Stimulated activated memory B cell treated with anti-CD40 and anti-IgM and Interleukin-4, amounts not matched to agents 10 μg/mL and 1 μg/mL and 100 μg/mL, for 72 hours (primary cell): ENCODE results near the gene DPP10.
"Not testable (repeated sequence)": the region's sequence is repeated elsewhere in the genome, so short reads cannot be mapped to it uniquely, and the experiment has no call there.

Experiments
- ATAC-seq: fragments of 150-1000 bp; cut with Tn5 transposase; 2 replicates; pipeline ENCODE4 v1.10.0; 2021
- H3K27ac Mint-ChIP-seq: one replicate; pipeline ENCODE4 v1.8.0; 2022; ENCODE audit warnings: mild to moderate bottlenecking, mixed read lengths
- H3K27me3 Mint-ChIP-seq: one replicate; pipeline ENCODE4 v1.8.0; 2022; ENCODE audit warnings: mixed read lengths
- H3K36me3 Mint-ChIP-seq: one replicate; pipeline ENCODE4 v1.8.0; 2022; ENCODE audit warnings: mixed read lengths
- H3K4me1 Mint-ChIP-seq: one replicate; pipeline ENCODE4 v1.8.0; 2022; ENCODE audit warnings: mixed read lengths
- H3K4me3 Mint-ChIP-seq: one replicate; pipeline ENCODE4 v1.8.0; 2022; ENCODE audit warnings: mild to moderate bottlenecking, moderate library complexity, mixed read lengths
- H3K9me3 Mint-ChIP-seq: one replicate; pipeline ENCODE4 v1.8.0; 2022; ENCODE audit warnings: mixed read lengths

The DPP10 gene

DNA sequence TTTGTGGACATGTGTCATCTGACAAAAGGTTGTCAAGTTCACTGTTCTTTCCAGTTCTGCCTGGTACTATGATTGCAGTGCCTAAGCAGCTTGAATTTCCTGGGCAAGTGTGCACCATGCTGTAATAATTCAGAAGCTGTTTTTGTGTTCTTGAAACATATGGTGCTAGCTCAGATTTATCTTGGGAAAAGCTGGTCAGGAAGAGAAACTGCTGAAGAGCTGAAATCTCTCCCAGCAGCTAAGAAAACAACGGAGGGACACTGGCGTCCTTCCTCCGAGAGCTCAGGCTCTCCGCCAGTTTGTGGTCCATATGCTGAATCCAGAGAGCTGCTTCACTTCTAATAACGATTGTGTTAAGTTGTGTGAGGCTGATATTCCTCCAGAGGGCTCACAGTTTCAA, 642.0 kb downstream of the DPP10 start:
- Mint-ChIP-seq H3K4me1 (no peaks in the 10 kb centered on the region), H3K4me3 (no peak overlapping the region), H3K9me3 (peaks cover 6% of the 10 kb centered on the region), H3K27me3 (no peaks in the 10 kb centered on the region), H3K36me3 (no peaks in the 10 kb centered on the region), H3K27ac (no peak overlapping the region)
- no peak for ATAC-seq

GRCh38 chr2:115086051-115086620, 643.7 kb downstream of the DPP10 start:
- not testable (repeated sequence) for H3K36me3 Mint-ChIP-seq, H3K27ac Mint-ChIP-seq, H3K4me3 Mint-ChIP-seq, ATAC-seq, H3K27me3 Mint-ChIP-seq, H3K9me3 Mint-ChIP-seq, H3K4me1 Mint-ChIP-seq

GRCh38 chr2:115094441-115094840, 652.0 kb downstream of the DPP10 start:
- no peaks in the 10 kb centered on the region for H3K27me3 Mint-ChIP-seq
- no peak overlapping the region for H3K4me3 Mint-ChIP-seq

DNA sequence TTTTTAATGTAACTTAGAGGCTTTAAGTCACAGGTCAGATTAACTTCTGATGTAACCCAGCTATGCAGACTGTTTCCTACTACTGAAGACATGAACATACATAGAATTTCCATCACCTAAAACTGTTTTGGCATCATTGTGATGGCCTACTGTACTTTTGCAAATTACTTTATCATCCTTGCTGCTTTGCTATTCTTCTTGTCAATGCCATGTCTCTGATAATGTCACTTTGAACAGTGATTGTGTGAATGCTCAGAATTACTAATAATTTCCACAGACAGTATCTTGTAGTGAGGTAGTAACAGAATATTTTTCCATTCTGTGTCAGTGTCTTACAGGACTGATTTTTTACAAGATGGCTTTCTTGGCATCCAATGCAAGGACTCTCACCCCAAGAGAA, 663.5 kb downstream of the DPP10 start:
- no peak for ATAC-seq
- Mint-ChIP-seq H3K9me3 (peaks cover 3% of the 10 kb centered on the region), H3K4me3 (no peak overlapping the region), H3K27me3 (no peaks in the 10 kb centered on the region), H3K36me3 (no peaks in the 10 kb centered on the region), H3K27ac (no peak overlapping the region), H3K4me1 (no peaks in the 10 kb centered on the region)

More at GRCh38 chr2:115094441-115094840, 652.0 kb downstream of the DPP10 start:
- Mint-ChIP-seq H3K36me3 (no peaks in the 10 kb centered on the region), H3K9me3 (peaks cover 6% of the 10 kb centered on the region), H3K4me1 (no peaks in the 10 kb centered on the region), H3K27ac (no peak overlapping the region)
- no peak for ATAC-seq

- Mint-ChIP-seq H3K9me3 (peaks cover 6% of the 10 kb centered on the region), H3K4me1 (no peaks in the 10 kb centered on the region), H3K4me3 (no peak overlapping the region), H3K27ac (no peak overlapping the region), H3K27me3 (no peaks in the 10 kb centered on the region), H3K36me3 (no peaks in the 10 kb centered on the region)
- no peak for ATAC-seq
Observed at GRCh38 chr2:115115135-115115534, 672.7 kb downstream of the DPP10 start.

DNA sequence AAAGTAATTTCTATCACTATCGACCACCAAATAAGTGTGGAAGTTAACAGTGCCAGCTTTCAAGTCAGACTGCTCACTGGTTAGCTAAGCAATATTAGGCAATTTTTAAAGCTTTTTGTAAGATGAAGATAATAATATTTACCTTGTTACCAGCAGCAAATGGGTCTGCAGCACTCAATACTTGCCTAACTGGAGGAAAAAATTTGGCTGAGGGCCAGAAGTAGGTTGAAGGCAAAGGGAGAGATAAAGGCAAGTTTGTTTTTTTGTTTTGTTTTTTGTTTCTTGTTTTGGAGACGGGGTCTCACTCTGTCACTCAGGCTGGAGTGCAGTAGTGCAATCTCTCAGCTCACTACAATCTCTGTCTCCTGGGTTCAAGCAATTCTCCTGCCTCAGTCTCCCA, 675.9 kb downstream of the DPP10 start:
- no peaks in the 10 kb centered on the region for H3K27me3 Mint-ChIP-seq
- H3K4me3 Mint-ChIP-seq, result no peak overlapping the region
- no peak overlapping the region for H3K27ac Mint-ChIP-seq
- no peaks in the 10 kb centered on the region for H3K4me1 Mint-ChIP-seq
- no peak for ATAC-seq
- peaks cover 6% of the 10 kb centered on the region for H3K9me3 Mint-ChIP-seq
- no peaks in the 10 kb centered on the region for H3K36me3 Mint-ChIP-seq

- Mint-ChIP-seq H3K4me1 (no peaks in the 10 kb centered on the region), H3K36me3 (no peaks in the 10 kb centered on the region), H3K4me3 (no peak overlapping the region), H3K9me3 (peaks cover 6% of the 10 kb centered on the region), H3K27ac (no peak overlapping the region), H3K27me3 (no peaks in the 10 kb centered on the region)
- ATAC-seq, result no peak
Observed at GRCh38 chr2:115119086-115119485, 676.6 kb downstream of the DPP10 start.

- no peak for ATAC-seq
- no peaks in the 10 kb centered on the region for H3K36me3 Mint-ChIP-seq
- no peak overlapping the region for H3K4me3 Mint-ChIP-seq
- H3K27me3 Mint-ChIP-seq, result no peaks in the 10 kb centered on the region
- no peaks in the 10 kb centered on the region for H3K4me1 Mint-ChIP-seq
- no peak overlapping the region for H3K27ac Mint-ChIP-seq
- peaks cover 3% of the 10 kb centered on the region for H3K9me3 Mint-ChIP-seq
Observed at GRCh38 chr2:115122701-115123100, 680.3 kb downstream of the DPP10 start.

DNA sequence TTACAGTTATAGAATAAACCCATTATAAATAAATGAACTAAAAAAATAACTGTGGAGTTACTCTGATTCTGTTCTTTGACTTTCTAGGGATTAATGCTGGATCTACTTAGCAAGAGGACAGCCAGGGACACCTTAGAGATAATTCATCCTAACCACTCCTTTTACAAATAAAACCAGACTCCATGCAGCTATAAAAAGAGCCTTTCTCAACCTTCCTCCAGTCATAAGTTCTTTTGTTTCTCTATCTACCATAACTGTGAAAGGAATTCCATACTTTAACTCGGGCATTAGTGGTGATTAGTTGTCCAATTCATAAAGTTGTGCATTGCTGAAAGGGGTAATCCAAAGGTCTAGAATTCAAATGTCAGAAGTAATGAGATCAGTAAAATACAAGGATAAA, 682.4 kb downstream of the DPP10 start:
- Mint-ChIP-seq H3K4me3 (no peak overlapping the region), H3K27ac (no peak overlapping the region), H3K4me1 (no peaks in the 10 kb centered on the region), H3K9me3 (peaks cover under 1% of the 10 kb centered on the region), H3K36me3 (no peaks in the 10 kb centered on the region), H3K27me3 (no peaks in the 10 kb centered on the region)
- no peak for ATAC-seq

DNA sequence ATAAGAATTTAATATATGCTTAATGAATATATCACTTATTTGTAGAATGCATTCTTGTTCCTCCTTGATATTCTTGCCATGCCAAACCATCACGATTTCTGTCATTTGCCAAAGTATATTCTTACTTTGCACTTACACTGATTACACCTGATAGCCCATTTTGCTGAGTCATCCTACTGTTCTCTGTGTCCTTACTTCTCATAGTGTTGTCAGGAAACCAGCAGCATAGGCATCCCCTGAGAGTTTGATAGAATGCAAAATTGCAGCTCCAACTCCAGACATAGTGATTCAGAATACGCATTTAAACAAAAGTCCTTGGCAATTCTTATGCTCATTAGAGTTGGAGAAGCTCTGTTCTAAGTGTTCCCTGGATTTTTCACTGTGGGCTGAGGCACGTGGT, 687.1 kb downstream of the DPP10 start:
- Mint-ChIP-seq H3K27ac (no peak overlapping the region), H3K4me1 (no peaks in the 10 kb centered on the region), H3K36me3 (no peaks in the 10 kb centered on the region), H3K9me3 (peaks cover 9% of the 10 kb centered on the region), H3K27me3 (no peaks in the 10 kb centered on the region), H3K4me3 (no peak overlapping the region)
- ATAC-seq, result no peak

GRCh38 chr2:115160531-115161080, 718.2 kb downstream of the DPP10 start:
- ATAC-seq, result no peak
- Mint-ChIP-seq H3K36me3 (no peaks in the 10 kb centered on the region), H3K4me3 (no peak overlapping the region), H3K27ac (no peak overlapping the region), H3K9me3 (no peaks in the 10 kb centered on the region), H3K27me3 (peaks cover 27% of the 10 kb centered on the region), H3K4me1 (no peaks in the 10 kb centered on the region)

- Mint-ChIP-seq H3K9me3 (no peaks in the 10 kb centered on the region), H3K27ac (no peak overlapping the region), H3K27me3 (peaks cover 27% of the 10 kb centered on the region), H3K36me3 (no peaks in the 10 kb centered on the region), H3K4me3 (no peak overlapping the region), H3K4me1 (no peaks in the 10 kb centered on the region)
- ATAC-seq, result no peak
Observed at GRCh38 chr2:115161081-115161770, 718.8 kb downstream of the DPP10 start.

DNA sequence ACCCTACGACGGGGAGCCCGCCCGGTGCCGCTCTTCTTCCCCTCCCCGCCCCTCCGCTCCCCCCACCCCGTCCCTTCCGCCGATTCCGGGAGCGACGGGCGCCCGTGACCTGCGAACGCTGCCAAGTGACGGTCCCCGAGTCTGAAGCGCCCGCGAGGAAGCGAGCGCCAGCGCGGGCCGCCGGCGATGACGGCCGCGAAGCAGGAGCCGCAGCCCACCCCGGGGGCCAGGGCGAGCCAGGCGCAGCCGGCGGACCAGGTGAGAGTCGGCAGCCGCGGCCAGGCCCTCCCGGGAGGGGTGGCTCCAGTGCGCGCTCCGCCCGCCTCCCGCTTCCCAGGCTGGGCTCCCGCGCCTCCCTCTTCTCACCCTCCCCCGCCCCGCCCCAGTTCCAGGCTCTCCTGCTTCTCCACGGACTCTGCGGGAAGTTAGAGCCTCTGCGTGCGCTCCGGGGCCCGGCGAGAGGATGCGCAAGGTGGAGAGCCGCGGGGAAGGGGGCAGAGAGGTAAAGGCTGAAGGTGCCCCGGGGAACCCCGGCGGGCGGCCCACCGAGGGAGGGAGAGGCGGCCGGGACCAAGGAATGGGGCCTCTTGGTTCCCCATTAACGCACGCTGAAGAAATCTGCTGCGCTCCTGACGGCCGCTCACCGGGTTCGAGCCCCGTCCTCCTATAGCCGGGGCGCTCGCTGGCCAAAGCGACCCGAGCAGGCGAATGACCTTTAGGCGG, 719.5 kb downstream of the DPP10 start:
- H3K4me3 Mint-ChIP-seq, result no peak overlapping the region
- H3K4me1 Mint-ChIP-seq, result no peaks in the 10 kb centered on the region
- peaks cover 27% of the 10 kb centered on the region for H3K27me3 Mint-ChIP-seq
- H3K27ac Mint-ChIP-seq, result no peak overlapping the region
- H3K9me3 Mint-ChIP-seq, result no peaks in the 10 kb centered on the region
- no peaks in the 10 kb centered on the region for H3K36me3 Mint-ChIP-seq
- no peak for ATAC-seq

DNA sequence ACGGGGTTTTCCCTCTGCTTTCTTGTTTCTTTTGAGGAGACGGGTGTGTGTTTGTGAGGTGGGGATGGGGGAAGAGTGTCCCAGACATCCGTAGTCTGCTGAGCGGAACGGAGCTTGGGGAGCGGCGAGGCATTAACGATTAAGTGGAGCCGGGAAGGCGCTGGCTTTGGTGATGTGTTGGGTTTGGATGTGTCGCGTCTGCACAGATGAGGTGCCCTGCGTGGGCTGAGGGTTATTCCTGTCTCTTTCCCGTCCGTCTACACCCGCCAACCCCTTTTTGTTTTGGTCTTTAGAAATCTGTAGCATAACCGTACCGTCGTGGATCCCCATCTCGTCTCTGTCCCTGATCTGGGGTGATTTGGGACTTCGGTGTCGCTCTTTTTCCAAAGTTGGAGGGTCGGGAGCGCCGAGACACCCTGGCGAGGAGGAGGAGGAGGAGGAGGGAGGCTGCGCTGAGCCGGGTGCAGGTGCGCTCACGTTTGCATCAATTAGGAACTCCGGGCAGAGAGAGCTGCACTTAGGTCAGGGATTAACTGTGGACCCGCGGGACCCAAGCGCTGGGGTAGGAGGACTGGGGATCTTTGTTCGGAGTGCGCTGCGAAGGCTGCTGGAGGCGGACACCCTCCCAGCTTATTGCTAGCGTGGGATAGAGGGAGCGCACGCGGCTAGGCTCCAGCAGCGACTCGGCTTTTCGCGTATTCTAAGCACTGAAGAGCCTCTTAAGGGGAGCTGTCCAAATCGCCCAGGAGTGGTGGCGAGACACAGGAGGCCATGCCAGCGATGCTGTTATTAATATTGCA, 720.3 kb downstream of the DPP10 start:
- H3K4me3 Mint-ChIP-seq, result no peak overlapping the region
- H3K36me3 Mint-ChIP-seq, result no peaks in the 10 kb centered on the region
- H3K4me1 Mint-ChIP-seq, result no peaks in the 10 kb centered on the region
- peaks cover 2% of the 10 kb centered on the region for H3K9me3 Mint-ChIP-seq
- no peak for ATAC-seq
- no peak overlapping the region for H3K27ac Mint-ChIP-seq
- peaks cover 27% of the 10 kb centered on the region for H3K27me3 Mint-ChIP-seq

DNA sequence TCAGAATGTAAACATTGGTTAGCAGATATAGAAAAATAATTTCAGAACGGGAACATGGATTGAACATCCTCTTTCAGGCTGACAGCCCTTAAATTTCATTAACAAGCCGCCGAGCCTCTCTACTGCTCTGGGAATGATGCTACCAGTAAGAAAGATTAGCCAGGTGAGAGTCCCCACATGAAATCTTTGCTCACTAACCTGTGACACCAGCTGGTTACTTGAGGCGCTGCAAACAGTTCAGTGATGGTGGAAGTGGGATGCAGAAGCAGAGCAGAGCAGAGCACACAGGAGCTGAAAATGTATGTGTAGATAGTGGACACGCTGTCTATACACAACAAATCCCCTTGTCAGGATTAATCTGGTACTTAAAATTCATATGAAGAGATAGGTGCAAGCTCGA, 721.1 kb downstream of the DPP10 start:
- Mint-ChIP-seq H3K4me3 (no peak overlapping the region), H3K27ac (no peak overlapping the region), H3K4me1 (no peaks in the 10 kb centered on the region), H3K9me3 (peaks cover 2% of the 10 kb centered on the region), H3K27me3 (peaks cover 27% of the 10 kb centered on the region), H3K36me3 (no peaks in the 10 kb centered on the region)
- no peak for ATAC-seq
